NCI-H1092 (cell line): ENCODE results near the gene EMSY.

Experiments used
- DNase-seq: peaks from one replicate; lab custom pipeline; 2025; lab: John Stamatoyannopoulos, UW

EMSY gene

GRCh38 chr11:76597533-76598425, 153.0 kb downstream of the EMSY start:
- DNase-seq = no peak

GRCh38 chr11:76598426-76598839, 153.6 kb downstream of the EMSY start:
- DNase-seq = peak; percentile 42

GRCh38 chr11:76599041-76600013, 154.5 kb downstream of the EMSY start:
- DNase-seq = no peak

GRCh38 chr11:76600124-76600655, 155.4 kb downstream of the EMSY start:
- no peak for DNase-seq

- no peak for DNase-seq
Observed at GRCh38 chr11:76601272-76601671, 156.5 kb downstream of the EMSY start.

- DNase-seq = no peak
Observed at GRCh38 chr11:76601724-76602123, 156.9 kb downstream of the EMSY start.

- DNase-seq = no peak
Observed at GRCh38 chr11:76602431-76602861, 157.6 kb downstream of the EMSY start.
